HG02840 (cell line): ENCODE results near the gene NCOR1.
"Not testable (repeated sequence)": the region's sequence is repeated elsewhere in the genome, so short reads cannot be mapped to it uniquely, and the experiment has no call there.

Experiments used
- ATAC-seq: cut with Tn5 transposase; IDR thresholded peaks from one replicate; pipeline ENCODE4 v1.9.1; 2021; ENCODE audit warnings: mild to moderate bottlenecking, moderate library complexity, moderate number of reproducible peaks; ENCODE audit not compliant: unreplicated experiment, low FRiP score

Gene NCOR1

GRCh38 chr17:16158714-16159113, 56.6 kb downstream of the NCOR1 start:
- ATAC-seq: no peak

GRCh38 chr17:16155536-16155935, 59.8 kb downstream of the NCOR1 start:
- ATAC-seq: no peak

- not testable (repeated sequence) for ATAC-seq
Measured at GRCh38 chr17:16152326-16152725, 63.0 kb downstream of the NCOR1 start.

- no peak for ATAC-seq
Measured at GRCh38 chr17:16150251-16150856, 65.0 kb downstream of the NCOR1 start.

GRCh38 chr17:16148596-16148995, 66.7 kb downstream of the NCOR1 start:
- ATAC-seq: no peak

- not testable (repeated sequence) for ATAC-seq
Measured at GRCh38 chr17:16145319-16145890, 69.9 kb downstream of the NCOR1 start.

GRCh38 chr17:16141685-16142084, 73.6 kb downstream of the NCOR1 start:
- ATAC-seq: no peak

GRCh38 chr17:16140854-16141253, 74.5 kb downstream of the NCOR1 start:
- no peak for ATAC-seq

- ATAC-seq: no peak
Measured at GRCh38 chr17:16135461-16135860, 79.9 kb downstream of the NCOR1 start.

- no peak for ATAC-seq
Measured at GRCh38 chr17:16131593-16131992, 83.7 kb downstream of the NCOR1 start.

GRCh38 chr17:16129441-16130205, 85.7 kb downstream of the NCOR1 start:
- no peak for ATAC-seq

- no peak for ATAC-seq
Measured at GRCh38 chr17:16123531-16123930, 91.8 kb downstream of the NCOR1 start.

GRCh38 chr17:16122697-16123434, 92.5 kb downstream of the NCOR1 start:
- no peak for ATAC-seq

GRCh38 chr17:16121915-16122314, 93.4 kb downstream of the NCOR1 start:
- no peak for ATAC-seq

GRCh38 chr17:16120937-16121336, 94.4 kb downstream of the NCOR1 start:
- ATAC-seq: no peak

GRCh38 chr17:16117149-16117548, 98.2 kb downstream of the NCOR1 start:
- ATAC-seq: no peak

GRCh38 chr17:16115077-16115698, 100.1 kb downstream of the NCOR1 start:
- not testable (repeated sequence) for ATAC-seq

- ATAC-seq: no peak
Measured at GRCh38 chr17:16108871-16109270, 106.5 kb downstream of the NCOR1 start.

GRCh38 chr17:16108386-16108785, 106.9 kb downstream of the NCOR1 start:
- ATAC-seq: no peak

GRCh38 chr17:16107165-16107770, 108.1 kb downstream of the NCOR1 start:
- no peak for ATAC-seq
